Colonic mucosa (tissue), 4 donors: ENCODE results near the gene LRRC1. TPM values are rescaled to one million over a fixed set of nuclear protein-coding genes. Genes with fewer than 3 reads are reported as not detected.

ENCODE experiments used
- DNase-seq: peaks from one replicate; pipeline ENCODE4 v3.0.0-alpha.2; 2020
- H3K27ac ChIP-seq: fragments of 200-600 bp; one replicate; pipeline ENCODE4 v1.8.0; 2021
- H3K27me3 ChIP-seq: fragments of 200-600 bp; one replicate; pipeline ENCODE4 v1.8.0; 2021
- H3K36me3 ChIP-seq: fragments of 200-600 bp; one replicate; pipeline ENCODE4 v1.8.0; 2021
- H3K4me1 ChIP-seq: fragments of 200-600 bp; one replicate; pipeline ENCODE4 v1.8.0; 2021; ENCODE audit warnings: mild to moderate bottlenecking
- H3K4me3 ChIP-seq: fragments of 200-600 bp; one replicate; pipeline ENCODE4 v1.8.0; 2021
- H3K9ac ChIP-seq, 2 donors: one replicate each; pipeline ENCODE4 v1.7.0; 2013; ENCODE audit warnings: control low read depth in 2 of 2, low read depth in 2 of 2, low read length in 2 of 2
- H3K9me3 ChIP-seq: fragments of 200-600 bp; one replicate; pipeline ENCODE4 v1.8.0; 2021
- CTCF ChIP-seq: fragments of 200-600 bp; IDR thresholded peaks from one replicate; pipeline ENCODE4 v1.8.0; 2022; ENCODE audit warnings: antibody characterized with exemption, mild to moderate bottlenecking
- intact Hi-C: fragments of 100-400 bp; cut with DNase I; formaldehyde crosslinking; loops from one replicate; pipeline ENCODE4 v1.14.1; 2022
- total RNA-seq, 2 donors: library from RNA; stranded (reverse); fragmentation: NEBNext Ultra II Directional in 1 of 2; extraction: Animal tissue kit (Norgen Biotek cat#: 25700) in 1 of 2; gene quantifications; one replicate each; pipeline ENCODE4 v1.2.1, GENCODE V29; 2021
- donor health status: healthy.
- donor health status: DM: no; HTN: no; CAD: no.
- donor health status: DM: no; HTN: no; CAD: no.

LRRC1 gene
- total RNA-seq, 2 donors from 2014 or later = 49.6 to 72.9 TPM

- Histone ChIP-seq H3K4me1 (no peaks in the 10 kb centered on the region), H3K27me3 (no peaks in the 10 kb centered on the region), H3K9ac (no peak overlapping the region), H3K9me3 (no peaks in the 10 kb centered on the region), H3K27ac (no peak overlapping the region), H3K4me3 (no peak overlapping the region), H3K36me3 (no peaks in the 10 kb centered on the region)
- no peak for TF ChIP-seq CTCF
- intact Hi-C loops = no loop called here
- no peak for DNase-seq
These were observed 103.4 kb downstream of the LRRC1 start for GRCh38 chr6:53898026-53898795.

- H3K4me3 ChIP-seq = no peak overlapping the region
- TF ChIP-seq CTCF = no peak
- peaks cover 6% of the 10 kb centered on the region for H3K36me3 ChIP-seq
- intact Hi-C loops = no loop called here
- no peaks in the 10 kb centered on the region for H3K4me1 ChIP-seq
- DNase-seq = no peak
- no peak overlapping the region for H3K9ac ChIP-seq
- no peaks in the 10 kb centered on the region for H3K27me3 ChIP-seq
- no peak overlapping the region for H3K27ac ChIP-seq
- no peaks in the 10 kb centered on the region for H3K9me3 ChIP-seq
These were observed 104.7 kb downstream of the LRRC1 start for GRCh38 chr6:53899512-53899911.

GRCh38 chr6:53903357-53903756 is 108.6 kb downstream of the LRRC1 start:
- no peak for DNase-seq
- intact Hi-C loops = no loop called here
- TF ChIP-seq CTCF = no peak
- no peak overlapping the region for H3K27ac ChIP-seq
- H3K4me1 ChIP-seq = no peaks in the 10 kb centered on the region
- H3K27me3 ChIP-seq = no peaks in the 10 kb centered on the region
- H3K4me3 ChIP-seq = no peak overlapping the region
- no peaks in the 10 kb centered on the region for H3K9me3 ChIP-seq
- H3K36me3 ChIP-seq = peaks cover 6% of the 10 kb centered on the region
- H3K9ac ChIP-seq = no peak overlapping the region

- H3K27ac ChIP-seq = no peak overlapping the region
- no peaks in the 10 kb centered on the region for H3K27me3 ChIP-seq
- H3K4me1 ChIP-seq = no peaks in the 10 kb centered on the region
- intact Hi-C loops = no loop called here
- no peak for TF ChIP-seq CTCF
- H3K9ac ChIP-seq = no peak overlapping the region
- peaks cover 6% of the 10 kb centered on the region for H3K36me3 ChIP-seq
- DNase-seq = no peak
- H3K4me3 ChIP-seq = no peak overlapping the region
- no peaks in the 10 kb centered on the region for H3K9me3 ChIP-seq
These were observed 111.3 kb downstream of the LRRC1 start for GRCh38 chr6:53906103-53906502.

GRCh38 chr6:53906842-53907241 is 112.0 kb downstream of the LRRC1 start:
- Histone ChIP-seq H3K36me3 (peaks cover 6% of the 10 kb centered on the region), H3K9ac (no peak overlapping the region), H3K27ac (no peak overlapping the region), H3K4me1 (no peaks in the 10 kb centered on the region), H3K9me3 (no peaks in the 10 kb centered on the region), H3K27me3 (no peaks in the 10 kb centered on the region), H3K4me3 (no peak overlapping the region)
- no peak for DNase-seq
- no peak for TF ChIP-seq CTCF
- intact Hi-C loops = no loop called here
